GM21526 (cell line): ENCODE measurements around the gene ARID5B.
"Not testable (repeated sequence)": the region's sequence is repeated elsewhere in the genome, so short reads cannot be mapped to it uniquely, and the experiment has no call there.

Experiments used
- ATAC-seq: cut with Tn5 transposase; IDR thresholded peaks from one replicate; pipeline ENCODE4 v1.9.1; 2021; ENCODE audit warnings: moderate library complexity; ENCODE audit not compliant: unreplicated experiment, low FRiP score

Gene ARID5B

DNA sequence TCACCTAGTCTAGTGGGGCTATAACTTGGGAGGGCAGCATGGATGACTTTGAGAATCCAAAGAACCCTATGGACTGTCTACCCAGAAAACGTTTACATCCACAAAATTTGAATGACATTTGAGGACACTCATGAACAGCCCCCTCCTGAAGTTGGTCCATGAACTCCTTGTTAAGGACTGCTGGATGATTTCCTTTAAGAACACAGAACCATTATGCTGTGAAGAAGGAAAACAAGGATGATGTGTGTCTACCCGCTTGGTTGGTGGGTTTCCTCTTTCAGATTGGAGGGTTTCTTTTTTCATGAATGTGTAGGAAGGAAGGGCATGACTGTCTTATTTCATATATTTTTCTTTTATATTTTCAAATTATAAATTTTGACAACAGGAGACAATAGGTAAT lies 58.3 kb downstream of the ARID5B start:
- ATAC-seq, result no peak

GRCh38 chr10:61960396-61961120 lies 59.1 kb downstream of the ARID5B start:
- no peak for ATAC-seq

DNA sequence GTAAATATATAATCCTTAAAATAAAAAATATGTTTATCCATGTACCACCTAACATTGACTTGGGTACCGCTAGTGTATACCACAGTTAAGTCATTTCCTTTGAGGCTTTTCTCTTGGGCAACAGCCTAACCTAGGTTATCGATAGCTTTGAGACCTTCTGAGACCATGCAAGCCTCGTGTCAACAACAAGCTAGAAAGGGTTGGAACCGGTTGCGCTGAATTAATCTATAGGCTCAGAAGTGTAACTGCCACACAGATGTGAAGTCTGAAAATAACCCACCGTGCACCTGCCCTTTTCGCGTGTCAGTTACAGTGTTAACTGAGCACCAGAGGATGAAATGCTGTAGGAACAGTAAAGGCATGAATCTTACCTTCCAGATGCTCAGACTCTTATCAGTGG lies 59.8 kb downstream of the ARID5B start:
- peak; percentile 80 for ATAC-seq

DNA sequence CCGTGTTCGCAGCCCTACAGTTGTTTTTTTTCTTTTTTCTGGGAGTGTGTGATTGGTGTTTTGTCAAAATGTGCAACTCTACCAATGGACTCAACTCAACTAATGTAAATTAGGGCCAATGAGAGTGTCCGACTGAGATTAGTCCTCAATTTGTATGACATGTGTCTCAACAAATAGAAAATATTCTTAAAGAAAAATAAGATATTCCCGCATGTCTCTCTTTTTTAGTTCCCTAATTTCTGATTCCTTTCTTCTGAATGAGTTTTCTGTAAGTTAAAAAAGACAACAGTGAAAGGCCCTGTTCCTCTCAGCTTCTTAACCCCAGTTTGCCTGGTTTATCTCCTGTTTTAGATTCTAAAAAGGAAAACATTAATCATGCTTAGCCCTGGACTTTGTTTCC lies 61.5 kb downstream of the ARID5B start:
- ATAC-seq, result no peak

GRCh38 chr10:61963669-61964058 lies 62.2 kb downstream of the ARID5B start:
- no peak for ATAC-seq

- no peak for ATAC-seq
These were observed 62.7 kb downstream of the ARID5B start for GRCh38 chr10:61964059-61964709.

- ATAC-seq, result no peak
These were observed 63.6 kb downstream of the ARID5B start for GRCh38 chr10:61964949-61965702.

- ATAC-seq, result no peak
These were observed 64.3 kb downstream of the ARID5B start for GRCh38 chr10:61965703-61966395.

DNA sequence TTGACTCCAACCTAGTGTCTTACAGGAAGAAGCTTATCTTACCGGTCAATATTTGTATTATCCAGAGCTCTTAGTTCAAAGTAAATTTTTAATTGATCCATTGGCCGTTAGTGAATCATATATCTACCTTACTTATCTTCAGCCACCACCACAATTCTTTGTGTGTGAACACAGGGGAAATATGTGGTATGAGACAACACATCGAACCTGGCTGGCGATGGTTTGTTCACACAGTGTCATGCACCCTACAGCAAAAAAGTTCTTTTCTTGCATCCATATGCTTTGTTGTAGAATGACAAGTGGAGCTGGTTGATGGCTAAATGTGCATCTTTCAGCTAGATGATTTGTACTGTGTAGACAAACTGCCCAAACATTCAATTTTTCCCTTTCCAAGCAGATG lies 65.8 kb downstream of the ARID5B start:
- ATAC-seq, result no peak

- ATAC-seq, result no peak
These were observed 68.9 kb downstream of the ARID5B start for GRCh38 chr10:61970182-61971002.

DNA sequence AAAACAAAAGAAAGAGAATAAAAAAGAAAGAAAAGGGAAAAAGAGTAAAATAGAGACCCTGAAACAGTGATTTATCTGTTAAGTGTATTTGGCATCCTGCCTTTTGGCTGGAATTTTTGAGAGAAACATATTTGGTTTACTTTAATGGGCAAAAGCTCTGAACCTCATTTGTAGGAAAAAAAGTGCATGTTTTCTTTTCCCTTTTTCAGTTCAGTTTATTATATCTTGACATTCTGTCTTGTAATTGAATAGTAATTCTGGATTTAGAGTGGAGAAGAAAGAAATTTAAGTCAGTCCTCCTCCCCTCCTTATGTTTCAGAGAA lies 69.5 kb downstream of the ARID5B start:
- ATAC-seq, result no peak

- no peak for ATAC-seq
These were observed 71.7 kb downstream of the ARID5B start for GRCh38 chr10:61973169-61973568.

GRCh38 chr10:61973906-61974305 lies 72.4 kb downstream of the ARID5B start:
- ATAC-seq, result no peak

GRCh38 chr10:61974601-61975390 lies 73.3 kb downstream of the ARID5B start:
- ATAC-seq, result peak; percentile 12

DNA sequence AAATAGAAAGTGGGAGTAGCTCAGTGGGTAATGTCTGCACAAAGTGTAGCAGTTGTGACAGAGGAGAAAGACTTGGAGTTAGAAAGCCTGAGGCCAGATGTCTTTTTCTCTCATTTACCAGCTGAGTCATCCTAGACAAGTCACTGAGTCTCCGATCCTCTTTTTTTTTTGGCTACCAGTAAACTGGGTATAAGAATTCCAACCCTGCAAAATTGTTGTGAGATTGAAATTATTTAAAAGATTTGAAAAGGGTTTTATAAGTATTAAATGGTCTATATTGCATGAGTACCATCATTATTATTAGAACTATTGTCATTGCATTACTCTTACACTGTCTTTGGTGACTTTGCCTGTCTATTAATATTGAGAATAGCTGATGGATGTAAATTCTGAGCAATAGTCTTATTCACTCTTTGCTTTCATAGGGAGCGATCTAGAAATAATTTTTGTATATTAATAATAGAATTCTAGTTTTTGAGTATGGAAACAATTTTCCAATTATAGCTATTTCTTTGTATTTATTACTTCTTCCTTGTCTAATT lies 74.0 kb downstream of the ARID5B start:
- ATAC-seq, result peak; percentile 89

DNA sequence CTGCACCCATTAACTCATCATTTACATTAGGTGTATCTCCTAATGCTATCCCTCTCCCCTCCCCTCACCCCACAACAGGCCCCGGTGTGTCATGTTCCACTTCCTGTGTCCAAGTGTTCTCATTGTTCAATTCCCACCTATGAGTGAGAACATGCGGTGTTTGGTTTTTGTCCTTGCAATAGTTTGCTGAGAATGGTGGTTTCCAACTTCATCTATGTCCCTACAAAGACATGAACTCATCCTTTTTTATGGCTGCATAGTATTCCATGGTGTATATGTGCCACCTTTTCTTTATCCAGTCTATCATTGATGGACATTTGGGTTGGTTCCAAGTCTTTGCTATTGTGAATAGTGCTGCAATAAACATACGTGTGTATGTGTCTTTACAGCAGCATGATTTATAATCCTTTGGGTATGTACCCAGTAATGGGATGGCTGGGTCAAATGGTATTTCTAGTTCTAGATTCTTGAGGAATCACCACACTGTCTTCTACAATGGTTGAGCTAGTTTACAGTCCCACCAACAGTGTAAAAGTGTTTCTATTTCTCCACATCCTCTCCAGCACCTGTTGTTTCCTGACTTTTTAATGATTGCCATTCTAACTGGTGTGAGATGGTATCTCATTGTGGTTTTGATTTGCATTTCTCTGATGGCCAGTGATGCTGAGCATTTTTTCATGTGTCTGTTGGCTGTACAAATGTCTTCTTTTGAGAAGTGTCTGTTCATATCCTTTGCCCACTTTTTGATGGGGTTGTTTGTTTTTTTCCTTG lies 75.6 kb downstream of the ARID5B start:
- ATAC-seq, result not testable (repeated sequence)

DNA sequence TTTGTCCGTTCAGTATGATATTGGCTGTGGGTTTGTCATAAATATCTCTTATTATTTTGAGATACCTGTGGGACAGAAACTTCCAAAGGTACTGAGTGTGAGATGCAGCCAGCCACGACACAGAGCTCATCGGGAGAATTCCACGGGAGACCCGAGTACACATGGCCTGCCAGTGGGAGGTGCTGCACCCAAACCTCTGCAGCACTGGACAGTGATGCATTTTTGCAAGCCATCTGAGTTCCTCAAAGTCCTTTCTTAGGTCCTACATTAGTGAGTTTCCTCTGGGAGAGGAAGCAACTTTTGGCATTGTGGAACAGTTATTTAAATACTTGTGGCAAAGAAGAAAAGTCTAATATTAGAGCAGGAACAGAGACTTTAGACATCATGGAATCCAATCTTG lies 77.5 kb downstream of the ARID5B start:
- ATAC-seq, result no peak

DNA sequence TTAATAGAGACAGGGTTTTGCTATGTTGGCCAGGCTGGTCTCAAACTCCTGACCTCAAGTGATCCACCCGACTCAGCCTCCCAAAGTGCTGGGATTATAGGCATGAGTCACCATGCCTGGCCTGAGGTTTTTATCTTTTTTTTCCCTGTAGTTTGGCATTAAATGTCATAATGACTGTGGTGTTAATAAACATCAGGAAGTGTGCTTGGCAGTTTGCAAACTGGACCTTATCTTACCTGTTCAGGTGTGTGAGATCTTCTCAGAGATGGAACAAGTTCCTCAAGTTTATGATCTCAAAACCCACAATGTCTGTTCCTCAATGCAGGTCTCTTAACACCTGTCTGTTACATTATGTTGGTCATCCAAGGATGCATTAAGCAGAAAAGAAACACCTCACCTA lies 80.0 kb downstream of the ARID5B start:
- ATAC-seq, result no peak

DNA sequence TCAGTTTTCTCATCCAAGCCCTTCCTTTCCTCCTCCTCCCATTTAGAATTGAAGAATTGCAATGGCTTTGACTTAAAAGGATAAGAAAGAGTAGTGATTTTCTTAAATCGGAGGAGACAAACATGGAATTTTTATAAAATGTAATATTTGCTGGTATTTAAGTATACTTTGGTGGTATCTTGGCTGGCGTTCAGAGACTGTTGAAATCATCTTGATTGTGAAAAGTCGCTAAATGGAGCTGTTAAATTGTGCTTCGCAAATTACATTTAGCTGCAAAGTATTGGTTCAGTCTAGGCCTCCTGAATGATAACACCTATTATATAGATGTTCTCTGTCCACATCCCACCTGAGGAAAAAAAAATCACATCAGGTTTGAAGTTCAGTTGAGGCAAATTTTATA lies 81.8 kb downstream of the ARID5B start:
- ATAC-seq, result no peak
